ENCODE measurements around the gene CDK17.

DNA sequence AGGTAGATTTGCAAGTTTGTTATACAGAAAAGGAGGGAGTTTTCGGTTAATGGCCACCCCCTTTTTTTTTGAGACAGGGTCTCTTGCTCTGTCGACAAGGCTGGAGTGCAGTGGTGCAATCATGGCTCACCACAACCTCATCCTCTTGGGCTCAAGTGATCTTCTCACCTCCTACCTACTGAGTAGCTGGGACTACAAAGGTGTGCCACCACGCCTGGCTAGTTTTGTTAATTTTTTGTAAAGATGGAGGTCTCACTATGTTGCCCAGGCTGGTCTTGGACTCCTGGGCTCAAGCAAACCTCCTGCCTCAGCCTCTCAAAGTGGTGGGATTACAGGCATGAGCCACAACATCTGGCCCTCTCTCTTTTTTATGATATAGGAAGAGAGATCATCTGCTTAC lies 94.6 kb downstream of the CDK17 start:
- TF ChIP-seq EZH2 (IDR thresholded peaks at IDR 0.05; ENCODE audit: borderline replicate concordance, insufficient read depth, low read depth, low read length, poor library complexity, severe bottlenecking), result no peak
- TF ChIP-seq, protein P1, sequence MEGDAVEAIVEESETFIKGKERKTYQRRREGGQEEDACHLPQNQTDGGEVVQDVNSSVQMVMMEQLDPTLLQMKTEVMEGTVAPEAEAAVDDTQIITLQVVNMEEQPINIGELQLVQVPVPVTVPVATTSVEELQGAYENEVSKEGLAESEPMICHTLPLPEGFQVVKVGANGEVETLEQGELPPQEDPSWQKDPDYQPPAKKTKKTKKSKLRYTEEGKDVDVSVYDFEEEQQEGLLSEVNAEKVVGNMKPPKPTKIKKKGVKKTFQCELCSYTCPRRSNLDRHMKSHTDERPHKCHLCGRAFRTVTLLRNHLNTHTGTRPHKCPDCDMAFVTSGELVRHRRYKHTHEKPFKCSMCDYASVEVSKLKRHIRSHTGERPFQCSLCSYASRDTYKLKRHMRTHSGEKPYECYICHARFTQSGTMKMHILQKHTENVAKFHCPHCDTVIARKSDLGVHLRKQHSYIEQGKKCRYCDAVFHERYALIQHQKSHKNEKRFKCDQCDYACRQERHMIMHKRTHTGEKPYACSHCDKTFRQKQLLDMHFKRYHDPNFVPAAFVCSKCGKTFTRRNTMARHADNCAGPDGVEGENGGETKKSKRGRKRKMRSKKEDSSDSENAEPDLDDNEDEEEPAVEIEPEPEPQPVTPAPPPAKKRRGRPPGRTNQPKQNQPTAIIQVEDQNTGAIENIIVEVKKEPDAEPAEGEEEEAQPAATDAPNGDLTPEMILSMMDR (IDR thresholded peaks at IDR 0.05), result no peak

Measured in B cell (primary cell).